NK-92 (cell line): ENCODE results near the gene ALPG.
"Not testable (repeated sequence)": the region's sequence is repeated elsewhere in the genome, so short reads cannot be mapped to it uniquely, and the experiment has no call there.

Source experiments
- DNase-seq: peaks from one replicate; lab custom pipeline; 2025; ENCODE audit not compliant: unreplicated experiment; lab: John Stamatoyannopoulos, UW

ALPG gene

DNA sequence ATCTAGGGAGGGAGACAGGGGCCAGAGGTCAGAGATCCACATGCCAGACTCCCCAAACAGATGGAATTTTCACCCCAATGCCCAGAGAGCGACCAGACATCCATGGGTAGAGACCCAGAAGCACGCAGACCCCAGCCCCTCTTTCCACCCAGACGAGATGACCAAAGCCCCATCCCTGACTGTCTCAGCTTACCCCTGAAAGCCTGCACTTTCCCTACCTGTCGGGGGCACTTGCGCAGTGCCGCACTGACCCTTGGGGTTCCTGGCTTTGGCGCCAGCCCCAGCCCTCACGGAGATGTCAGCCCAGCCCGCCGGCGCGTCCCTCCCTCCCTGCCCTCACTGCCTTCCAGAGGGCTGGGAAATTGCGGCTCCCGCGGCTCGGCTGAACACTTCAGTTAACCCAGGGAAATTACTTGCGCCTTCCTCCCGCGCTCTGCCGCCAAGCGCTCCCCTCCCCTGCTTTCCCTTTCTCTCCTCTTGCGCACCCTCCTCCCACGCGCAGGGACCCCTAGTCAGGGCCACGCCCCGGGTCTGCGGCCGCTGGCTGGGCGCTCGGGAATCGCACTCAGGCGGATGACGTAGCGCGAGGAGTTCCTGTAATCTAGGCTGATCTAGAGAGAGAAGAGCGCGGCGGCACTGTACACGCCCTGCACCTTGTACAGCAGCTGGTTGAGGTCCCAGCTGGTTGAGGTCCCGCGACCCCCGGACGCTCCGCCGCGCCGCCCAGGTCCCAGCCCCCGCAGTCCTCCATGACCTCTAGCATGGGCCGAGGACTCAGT lies 12.0 kb downstream of the ALPG start:
- no peak for DNase-seq

DNA sequence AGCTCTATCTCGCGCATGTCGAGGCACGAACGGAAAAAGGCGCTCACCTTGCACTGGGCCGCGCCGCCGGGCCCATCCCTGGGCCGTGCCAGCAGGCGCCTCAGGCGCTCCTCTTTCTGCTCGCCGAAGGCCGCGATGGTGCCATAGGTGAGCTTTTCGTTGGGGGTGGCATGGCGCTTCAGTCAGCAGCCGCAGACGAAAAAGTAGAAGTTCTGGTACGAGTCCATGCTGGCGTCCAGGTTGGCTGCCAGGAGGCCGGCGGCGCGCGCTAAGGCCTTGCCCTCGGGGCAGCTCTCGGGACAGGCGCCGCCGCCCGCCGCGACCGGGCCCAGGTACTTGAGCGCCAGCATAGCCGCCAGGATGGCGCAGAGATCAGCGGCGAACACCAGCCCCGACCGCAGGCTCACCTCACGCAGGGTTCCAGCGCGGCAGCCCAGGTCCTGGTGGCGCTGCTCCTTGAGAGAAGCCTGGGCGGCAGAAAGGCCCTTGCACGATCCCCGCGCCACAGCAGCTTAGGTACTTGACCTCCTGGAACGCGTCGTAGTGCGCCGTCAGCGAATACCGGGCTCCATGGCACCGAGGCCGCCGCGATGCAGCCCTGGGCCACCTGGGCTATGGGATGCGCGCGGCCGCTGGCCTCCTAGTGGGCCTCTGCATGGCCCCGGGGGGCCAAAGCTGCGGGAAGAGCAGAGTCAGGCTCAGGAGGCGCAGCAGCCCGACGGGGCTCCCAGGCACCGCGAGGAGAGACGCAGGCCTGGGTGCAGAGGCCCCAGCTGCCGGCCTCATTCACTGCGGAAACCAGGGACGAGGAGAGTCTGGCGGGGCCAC lies 12.8 kb downstream of the ALPG start:
- DNase-seq: no peak

DNA sequence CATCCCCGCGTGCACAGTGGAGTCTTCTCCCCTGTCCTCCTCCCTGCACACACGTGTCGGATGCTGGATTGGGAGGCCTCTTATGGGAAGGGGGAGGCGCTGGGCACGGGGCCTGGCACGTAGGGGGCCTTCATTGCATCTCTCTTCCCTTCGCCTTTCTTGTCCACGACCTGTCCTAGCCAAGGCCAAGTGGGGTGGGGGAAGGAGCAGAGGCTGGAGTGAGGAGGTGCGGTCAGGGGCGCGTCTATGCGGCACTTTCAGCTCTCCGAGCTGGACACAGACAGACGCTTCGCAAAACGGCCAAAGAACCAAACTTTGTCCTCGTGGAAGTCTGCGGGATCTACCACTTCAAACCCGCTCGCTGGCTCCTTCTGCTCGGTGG lies 13.4 kb downstream of the ALPG start:
- no peak for DNase-seq

DNA sequence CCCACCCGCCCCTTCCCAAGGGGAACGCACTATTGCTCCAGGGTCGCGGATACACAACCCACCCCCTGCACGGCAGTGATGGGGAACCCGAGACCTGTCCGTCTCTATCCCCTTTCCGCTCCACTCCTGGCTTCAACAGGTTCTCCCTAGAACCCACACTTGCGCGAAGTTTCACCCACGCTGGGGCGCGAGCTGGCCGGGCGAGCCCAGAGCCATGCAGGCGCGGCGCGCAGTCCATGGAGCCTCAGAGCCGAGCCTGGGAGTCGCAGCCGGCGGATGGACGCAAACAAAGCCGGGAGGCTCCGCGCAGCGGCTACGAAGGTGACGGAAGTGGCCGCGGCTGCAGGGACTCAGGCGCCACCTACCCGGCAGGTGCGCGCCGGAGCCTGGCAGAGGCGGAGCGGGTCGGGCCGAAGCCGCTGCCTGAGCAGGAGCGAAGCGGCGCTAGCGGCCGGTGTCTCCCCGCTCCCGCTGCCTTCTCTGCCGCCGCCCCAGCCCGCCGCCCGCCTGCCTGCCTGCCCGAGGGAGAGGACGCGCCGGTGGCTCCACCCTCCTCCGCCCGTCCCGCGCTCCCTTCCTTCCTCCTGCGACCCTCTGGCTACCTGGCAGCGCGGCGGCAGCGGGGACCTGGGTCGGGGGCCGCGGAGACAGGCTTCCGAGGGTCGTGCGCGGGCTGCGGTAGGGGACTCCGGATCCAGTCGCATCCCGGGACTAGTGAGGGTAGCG lies 14.0 kb downstream of the ALPG start:
- DNase-seq: no peak

DNA sequence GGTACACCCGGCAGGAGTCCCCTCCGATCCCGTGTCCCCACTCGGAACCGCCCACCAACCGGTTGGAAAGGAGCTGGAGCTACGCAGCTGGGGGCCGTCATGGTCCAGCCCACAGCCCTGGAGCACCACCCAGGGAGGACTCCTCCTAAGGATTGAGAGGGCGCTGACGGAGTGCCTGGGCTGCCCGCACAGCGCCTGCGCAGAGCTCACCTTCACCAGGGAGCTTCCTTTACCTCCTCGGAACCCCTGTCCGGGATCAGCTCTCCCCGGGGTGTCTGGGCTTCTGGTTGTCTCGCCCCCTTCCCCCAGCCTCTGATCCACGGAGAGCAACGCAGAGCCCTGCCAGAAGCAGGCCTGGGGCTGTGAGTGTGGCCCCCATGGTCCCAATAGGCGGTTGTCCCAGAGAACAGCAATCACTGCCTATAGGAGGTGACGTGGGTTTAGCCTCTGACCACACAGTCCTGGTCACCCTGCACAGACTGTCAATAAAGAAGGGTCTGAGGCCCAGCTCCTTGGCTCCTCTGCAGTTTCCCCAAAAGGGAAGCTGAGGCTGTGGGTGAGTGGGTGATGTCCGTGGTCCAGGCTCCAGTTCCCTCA lies 14.6 kb downstream of the ALPG start:
- no peak for DNase-seq

DNA sequence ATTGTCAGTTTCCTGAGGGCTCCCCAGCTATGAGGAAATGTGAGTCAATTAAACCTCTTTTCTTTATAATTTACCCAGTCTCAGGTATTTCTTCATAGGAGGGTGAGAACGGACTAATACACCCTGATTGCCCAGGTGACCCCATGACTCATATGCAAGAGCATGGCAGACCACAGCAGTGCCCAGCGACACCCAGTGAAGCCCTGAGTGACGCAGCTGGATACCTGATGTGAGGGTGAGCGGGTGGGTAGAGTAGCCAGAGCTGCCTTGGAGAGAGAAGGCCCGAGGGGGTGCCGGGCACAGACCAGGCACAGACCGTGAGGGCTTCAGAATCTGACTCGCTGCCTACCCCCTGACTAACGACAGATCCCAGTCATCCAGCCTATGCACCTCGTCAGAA lies 15.4 kb downstream of the ALPG start:
- no peak for DNase-seq

DNA sequence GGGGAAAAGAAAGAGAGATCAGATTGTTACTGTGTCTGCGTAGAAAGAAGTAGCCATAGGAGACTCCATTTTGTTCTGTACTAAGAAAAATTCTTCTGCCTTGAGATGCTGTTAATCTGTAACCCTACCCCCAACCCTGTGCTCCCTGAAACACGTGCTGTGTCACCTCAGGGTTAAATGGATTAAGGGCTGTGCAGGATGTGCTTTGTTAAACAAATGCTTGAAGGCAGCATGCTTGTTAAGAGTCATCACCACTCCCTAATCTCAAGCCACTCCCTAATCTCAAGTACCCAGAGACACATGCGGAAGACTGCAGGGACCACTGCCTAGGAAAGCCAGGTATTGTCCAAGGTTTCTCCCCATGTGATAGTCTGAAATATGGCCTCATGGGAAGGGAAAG lies 16.4 kb downstream of the ALPG start:
- DNase-seq: not testable (repeated sequence)

DNA sequence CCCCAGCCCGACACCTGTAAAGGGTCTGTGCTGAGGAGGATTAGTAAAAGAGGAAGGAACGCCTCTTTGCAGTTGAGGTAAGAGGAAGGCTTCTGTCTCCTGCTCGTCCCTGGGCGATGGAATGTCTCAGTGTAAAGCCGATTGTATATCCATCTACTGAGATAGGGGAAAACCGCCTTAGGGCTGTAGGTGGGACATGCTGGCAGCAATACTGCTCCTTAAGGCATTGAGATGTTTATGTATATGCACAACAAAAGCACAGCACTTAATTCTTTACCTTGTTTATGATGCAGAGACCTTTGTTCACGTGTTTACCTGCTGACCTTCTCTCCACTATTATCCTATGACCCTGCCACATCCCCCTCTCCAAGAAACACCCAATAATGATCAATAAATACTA lies 16.8 kb downstream of the ALPG start:
- not testable (repeated sequence) for DNase-seq

DNA sequence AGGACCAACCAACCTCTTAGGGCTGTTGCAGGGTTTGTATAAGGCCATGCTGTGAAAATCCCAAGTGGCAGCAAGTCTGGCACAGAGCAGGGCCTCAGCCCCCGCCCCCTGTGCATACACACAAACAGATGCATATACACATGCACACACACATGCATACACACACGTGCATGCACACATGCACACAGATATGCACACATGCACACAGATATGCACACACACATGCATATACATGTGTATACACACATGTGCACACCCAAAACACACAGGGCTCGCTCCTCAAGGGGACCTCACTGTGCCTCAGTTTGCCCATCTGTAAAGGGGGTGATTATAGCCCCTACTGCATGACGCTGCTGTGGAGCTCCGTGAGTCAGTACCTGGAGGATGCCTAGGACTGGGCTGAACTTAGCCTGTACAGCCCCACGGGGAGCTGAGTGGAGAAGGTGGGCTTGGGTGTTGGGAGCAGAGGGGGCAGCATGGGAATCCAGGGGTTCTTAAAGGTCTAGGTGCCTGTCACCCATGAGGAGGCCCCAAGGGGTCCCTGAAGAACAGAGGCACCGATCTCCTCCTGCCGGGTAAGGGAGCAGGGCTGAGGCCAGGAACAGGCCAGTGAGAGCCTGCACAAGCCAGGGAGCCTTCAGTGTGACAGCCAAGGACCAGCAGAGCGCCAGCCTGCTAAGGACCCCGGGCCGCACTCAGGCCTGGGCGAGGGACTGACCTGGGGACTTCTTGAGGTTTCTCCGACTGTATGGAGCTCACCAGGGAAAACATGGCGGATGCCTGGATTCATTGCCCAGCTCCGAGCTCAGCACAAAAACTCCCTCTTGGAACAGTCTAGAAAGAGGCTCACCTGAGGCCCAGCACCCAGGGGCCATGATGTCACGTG lies 25.3 kb downstream of the ALPG start:
- DNase-seq: no peak

DNA sequence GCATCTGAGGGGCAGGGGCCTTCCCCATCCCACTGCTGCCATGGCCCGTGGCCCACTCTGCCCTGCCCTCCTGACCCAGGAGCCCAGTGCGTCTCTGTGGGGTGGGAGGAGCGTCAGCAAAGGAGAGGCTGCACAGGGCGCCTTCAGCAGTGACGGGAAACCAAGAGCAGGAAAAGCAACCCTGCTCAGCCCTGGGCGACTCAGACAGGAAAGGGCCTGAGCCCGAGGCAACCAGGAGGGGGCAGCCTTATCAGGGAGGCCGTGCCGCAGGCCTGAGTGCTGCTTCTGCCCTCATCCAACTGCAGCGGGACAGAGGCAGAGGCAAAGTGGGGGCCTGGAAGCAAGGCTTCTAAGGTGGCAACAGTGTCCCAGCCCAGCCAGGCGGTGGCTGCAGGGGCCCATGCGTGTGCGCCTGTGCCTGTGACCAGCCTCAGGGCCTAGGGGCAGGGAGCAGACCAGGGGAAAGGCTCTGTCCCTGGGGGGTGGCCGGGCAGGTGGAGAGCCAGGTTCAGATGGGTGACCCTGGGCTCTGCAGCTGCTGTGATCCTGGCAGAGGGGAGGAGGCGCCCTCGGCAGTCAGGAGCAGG lies 26.0 kb downstream of the ALPG start:
- DNase-seq: no peak

DNA sequence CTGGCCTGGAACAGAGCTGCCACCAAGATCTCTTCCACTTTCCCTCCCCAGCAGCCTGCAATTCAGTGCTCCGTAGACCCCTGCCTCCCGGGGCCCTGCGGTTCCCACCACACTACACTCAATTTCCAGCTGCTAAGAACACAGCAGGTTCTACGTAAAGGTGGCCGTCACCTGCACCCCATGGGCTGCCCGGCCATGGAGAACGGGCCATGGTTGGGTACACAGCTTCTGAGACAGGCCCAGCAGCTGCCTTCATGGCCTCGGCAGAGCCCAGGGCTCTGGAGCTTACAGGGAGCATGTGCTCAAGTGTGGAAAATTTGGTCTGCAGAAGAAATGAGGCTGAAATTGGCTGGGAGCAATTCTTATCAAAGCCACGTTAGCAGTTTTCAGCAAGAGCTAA lies 27.0 kb downstream of the ALPG start:
- DNase-seq: not testable (repeated sequence)

DNA sequence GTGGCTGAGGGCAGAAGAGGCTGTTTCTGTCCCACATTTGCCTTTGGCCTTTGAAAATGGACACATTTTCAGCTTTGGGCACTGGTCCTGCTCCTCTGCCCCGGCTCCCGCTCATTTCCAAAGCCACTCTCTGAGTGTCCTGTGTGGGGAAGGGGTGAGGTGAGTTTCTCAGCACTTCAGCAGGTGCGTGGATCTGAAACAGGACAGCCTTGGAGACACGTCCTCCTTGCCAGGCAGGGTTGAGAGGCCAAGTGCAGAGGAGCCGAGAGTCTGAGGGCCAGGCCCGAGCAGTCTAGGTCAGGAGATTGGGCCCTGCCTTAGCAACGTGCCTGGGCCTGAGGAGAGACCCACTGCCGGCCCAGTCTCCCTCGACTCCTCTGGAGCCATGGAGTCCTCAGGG lies 27.4 kb downstream of the ALPG start:
- DNase-seq: no peak

DNA sequence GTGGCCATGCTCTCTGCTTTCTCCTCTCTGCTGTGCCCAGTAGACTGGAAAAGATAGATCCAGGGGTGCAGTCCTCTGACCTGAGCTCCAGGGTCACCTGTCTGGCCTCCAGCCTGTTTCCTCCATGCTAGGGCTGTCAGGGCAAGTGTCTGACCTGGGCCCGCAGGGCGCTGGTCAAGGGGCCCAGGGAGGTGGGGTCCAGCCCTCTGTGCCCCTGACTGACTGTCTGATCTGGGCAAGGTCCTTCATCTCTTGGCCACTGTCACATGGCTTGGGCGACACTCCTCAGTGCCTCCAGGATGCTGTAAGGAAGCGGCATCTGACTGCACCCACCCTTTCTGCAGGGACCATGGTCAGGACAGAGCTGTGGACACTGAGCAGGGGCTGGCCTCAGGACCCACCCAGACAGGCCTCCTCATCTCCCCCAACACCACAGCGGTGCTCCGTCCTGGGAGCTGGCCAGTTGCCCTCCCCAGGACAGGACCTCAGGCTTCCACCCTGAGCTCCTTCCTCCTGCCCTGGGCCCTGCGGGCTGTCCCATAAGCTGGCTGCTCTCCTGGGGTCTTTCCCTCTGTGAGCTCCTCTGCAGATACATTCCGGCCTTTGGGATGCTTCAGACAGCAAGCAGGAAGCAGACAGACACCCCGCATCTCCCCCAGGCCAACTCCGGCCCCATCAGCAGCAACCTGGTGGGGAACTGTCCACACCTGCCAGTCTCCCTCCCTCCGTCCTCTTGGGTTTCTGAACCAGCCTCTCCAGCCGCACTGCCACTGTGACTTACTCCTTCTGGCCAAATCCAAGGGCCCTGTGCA lies 28.1 kb downstream of the ALPG start:
- DNase-seq: no peak

DNA sequence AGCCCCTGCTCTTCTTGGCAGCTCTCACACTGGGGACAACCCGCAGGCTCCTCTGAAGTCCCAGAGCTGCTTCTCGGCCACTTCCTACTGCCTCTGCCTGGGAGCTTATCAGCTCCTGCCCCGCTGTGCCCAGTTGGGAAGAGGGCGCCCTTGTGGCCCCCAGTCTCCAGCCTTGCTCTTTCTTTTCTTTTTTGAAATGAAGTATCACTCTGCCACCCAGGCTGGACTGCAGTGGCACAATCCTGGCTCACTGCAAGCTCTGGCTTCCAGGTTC lies 28.7 kb downstream of the ALPG start:
- DNase-seq: no peak

DNA sequence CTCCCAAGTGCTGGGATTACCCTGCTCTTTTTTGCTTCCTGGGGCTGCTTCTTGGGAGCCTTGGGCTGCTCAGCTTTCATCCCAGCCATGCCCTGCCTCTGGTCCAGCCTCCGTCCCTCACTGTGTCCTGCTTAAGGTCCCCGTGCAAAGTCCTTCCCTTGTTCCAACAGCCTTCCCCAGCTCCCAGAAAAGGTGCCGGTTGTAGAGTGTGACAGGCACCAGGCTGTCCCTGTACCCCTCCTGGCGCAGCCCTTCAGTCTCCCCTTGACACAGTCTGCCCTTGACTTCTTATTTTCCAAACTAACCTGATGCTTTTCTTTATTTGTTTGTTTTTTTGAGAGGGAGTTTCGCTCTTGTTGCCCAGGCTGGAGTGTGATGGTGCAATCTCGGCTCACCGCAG lies 29.2 kb downstream of the ALPG start:
- no peak for DNase-seq

DNA sequence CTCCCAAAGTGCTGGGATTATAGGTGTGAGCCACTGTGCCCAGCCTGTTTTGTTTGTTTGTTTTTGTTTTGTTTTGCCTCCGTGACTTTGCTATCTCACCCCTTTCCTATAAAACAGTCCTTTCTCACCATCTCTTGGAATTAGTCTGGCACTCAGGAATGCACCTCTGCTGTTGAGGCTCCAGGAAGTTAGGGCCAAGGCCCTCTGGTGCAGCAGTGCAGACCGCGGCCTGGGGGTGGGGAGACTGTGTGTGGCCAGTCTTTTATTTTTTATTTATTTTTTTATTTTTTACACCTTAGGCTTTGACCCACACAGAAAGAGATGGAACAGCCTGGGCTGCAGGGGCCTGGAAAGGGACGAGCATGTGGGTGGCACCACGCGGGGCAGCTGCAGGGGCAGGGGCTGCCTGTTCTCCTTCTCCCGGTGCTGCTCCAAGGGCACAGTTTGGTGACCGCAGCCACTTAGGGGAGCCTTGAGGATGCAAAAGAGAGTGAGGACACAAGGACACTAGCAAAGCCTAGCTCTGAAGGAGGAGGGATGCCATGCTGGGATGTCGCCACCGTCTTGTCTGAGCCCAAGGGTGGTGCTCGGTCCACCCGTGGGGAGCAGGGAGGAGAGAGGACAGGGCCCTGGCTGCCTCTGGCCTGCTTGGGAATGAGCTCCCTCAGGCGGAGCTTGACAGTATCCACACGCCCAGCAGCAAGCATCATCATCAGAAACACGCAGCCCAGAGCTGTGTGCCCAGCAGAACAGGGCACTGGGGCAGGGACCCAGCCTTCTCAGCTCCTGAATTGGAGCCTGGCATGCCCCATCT lies 29.9 kb downstream of the ALPG start:
- no peak for DNase-seq

DNA sequence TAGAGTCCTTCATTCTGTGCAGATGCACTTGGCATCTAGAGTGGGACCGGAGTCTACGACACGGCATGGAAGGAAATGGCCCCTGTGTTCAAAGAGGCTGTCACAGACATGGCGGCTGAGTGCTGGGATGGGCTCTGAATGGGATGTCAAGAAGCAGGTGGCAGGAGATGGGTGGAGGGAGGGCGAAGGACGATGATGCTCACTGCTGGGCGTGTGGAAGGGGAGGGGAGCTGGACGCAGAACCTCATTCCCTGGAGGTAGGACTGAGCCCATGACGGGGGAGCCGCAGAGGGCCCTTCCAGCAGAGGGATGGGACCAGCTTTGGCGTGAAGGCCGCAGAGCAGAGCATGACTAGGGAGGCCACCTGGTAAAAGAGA lies 30.5 kb downstream of the ALPG start:
- no peak for DNase-seq

DNA sequence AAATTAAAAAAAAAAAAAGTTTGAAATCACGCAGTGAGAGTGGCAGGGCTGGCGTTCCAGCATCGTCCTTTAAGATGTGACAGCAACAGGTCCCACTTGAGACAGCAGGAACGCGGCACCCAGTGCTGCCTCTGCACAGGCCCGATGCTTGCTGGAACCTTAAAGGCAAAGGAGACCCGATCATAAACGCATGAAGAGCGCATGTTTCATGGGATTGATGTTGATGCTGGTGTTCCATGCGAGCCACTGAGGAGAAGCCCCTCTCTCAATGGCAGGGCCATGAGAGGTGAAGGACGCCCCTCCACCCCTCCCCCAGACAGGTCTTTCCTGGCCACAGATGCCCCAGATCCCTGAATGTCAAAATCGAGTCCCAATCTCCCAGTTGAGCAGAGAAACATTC lies 31.4 kb downstream of the ALPG start:
- DNase-seq: no peak
